Ascending aorta (tissue), 2 donors: ENCODE data around the gene BHLHE23. TPM values are rescaled to one million over a fixed set of nuclear protein-coding genes. Genes with fewer than 3 reads are reported as not detected.

ENCODE experiments used
- DNase-seq, 2 donors: peaks; one replicate each; pipeline ENCODE4 v3.0.0-alpha.2; 2019; ENCODE audit warnings: low spot score in 2 of 2
- H3K27ac ChIP-seq, 2 donors: fragments of 200-600 bp; sonication (generic); one replicate each; pipeline ENCODE4 v1.5.1; 2016 to 2017; ENCODE audit warnings: mild to moderate bottlenecking in 1 of 2
- H3K27me3 ChIP-seq: fragments of 200-600 bp; sonication (generic); one replicate; pipeline ENCODE4 v1.5.1; 2017
- H3K36me3 ChIP-seq, 2 donors: fragments of 200-600 bp; sonication (generic); one replicate each; pipeline ENCODE4 v1.5.1; 2016
- H3K4me1 ChIP-seq, 2 donors: fragments of 200-600 bp; sonication (generic); one replicate each; pipeline ENCODE4 v1.5.1; 2016 to 2017; ENCODE audit warnings: mild to moderate bottlenecking in 1 of 2
- H3K4me3 ChIP-seq, 2 donors: fragments of 200-600 bp; sonication (generic); one replicate each; pipeline ENCODE4 v1.5.1; 2016 to 2017; ENCODE audit warnings: mild to moderate bottlenecking in 1 of 2
- H3K9me3 ChIP-seq, 2 donors: fragments of 200-600 bp; sonication (generic); one replicate each; pipeline ENCODE4 v1.5.1; 2016
- intact Hi-C: fragments of 100-400 bp; cut with DNase I; formaldehyde crosslinking; loops from one replicate; pipeline ENCODE4 v1.15.1; 2023
- total RNA-seq: library from RNA; depleted of rRNA; stranded (reverse); fragments of >200 nt; gene quantifications from one replicate; pipeline ENCODE4 v1.1.0, GENCODE V29; 2016
- TF ChIP-seq, protein P1 (sequence below), 3 experiments: fragments of 200-600 bp in 2 of 3; fragments of 450-650 bp in 1 of 3; sonication (generic) in 2 of 3; IDR thresholded peaks; one replicate each; pipeline ENCODE4 v1.5.1; 2016 to 2019; ENCODE audit warnings: antibody characterized with exemption in 3 of 3, mild to moderate bottlenecking in 1 of 3, moderate library complexity in 1 of 3

The BHLHE23 gene
- not detected for total RNA-seq

DNA sequence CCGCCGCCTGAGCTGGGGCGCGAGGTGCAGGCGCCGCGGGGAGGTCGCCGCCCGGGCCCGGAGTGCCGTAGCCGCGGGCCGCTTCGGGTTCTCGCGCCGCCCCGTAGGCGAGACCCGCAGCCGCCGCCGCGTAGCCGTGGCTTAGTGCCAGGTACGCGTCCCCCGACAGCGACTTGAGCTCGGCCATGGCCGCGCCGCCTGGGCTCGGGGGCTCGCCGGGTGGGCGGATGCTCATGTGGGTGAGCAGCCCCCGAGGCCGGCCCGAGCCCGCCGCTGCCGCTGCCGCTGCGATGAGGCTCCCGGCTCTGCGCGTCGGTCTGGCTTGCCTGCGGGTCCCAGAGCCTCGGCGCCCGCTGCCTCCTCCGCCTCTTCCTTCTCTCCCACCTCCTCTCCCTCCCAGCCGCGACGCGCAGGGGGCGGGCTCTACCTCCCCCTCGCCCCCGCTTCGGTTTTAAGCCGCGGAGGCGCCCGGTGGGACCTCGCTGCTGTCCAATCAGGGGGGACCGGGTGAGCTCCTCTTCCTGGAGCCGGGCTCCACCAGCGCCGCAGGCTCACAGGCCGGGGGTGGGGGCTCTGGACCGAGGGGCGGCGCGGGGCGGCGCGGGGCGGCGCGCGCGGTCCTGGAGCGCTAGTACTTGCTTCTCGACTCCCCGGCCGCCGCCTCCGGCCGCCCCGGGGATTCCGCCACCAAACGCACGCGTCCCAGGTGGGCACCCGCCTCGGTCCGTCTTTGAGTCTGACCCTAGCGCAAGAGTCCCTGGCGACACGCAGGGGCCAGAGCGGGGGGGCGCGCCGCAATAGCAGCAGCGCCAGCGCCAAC is at the start of gene BHLHE23:
Gene BHLHE23, minus strand, starts transcription at position 425 of the 820 bp plus-strand sequence. Its CDS starts 190 bp downstream, at position 235.
- Histone ChIP-seq H3K36me3 (no peaks in the 10 kb centered on the region), H3K4me3 (peak within 1 kb of the TSS in 1 of 2 donors; percentile 26), H3K27ac (no peak within 1 kb of the TSS), H3K27me3 (peaks cover 45% of the 10 kb centered on the region), H3K4me1 (peaks cover 0 to 6% of the 10 kb centered on the region in 2 donors), H3K9me3 (no peaks in the 10 kb centered on the region)
- TF ChIP-seq, protein P1, sequence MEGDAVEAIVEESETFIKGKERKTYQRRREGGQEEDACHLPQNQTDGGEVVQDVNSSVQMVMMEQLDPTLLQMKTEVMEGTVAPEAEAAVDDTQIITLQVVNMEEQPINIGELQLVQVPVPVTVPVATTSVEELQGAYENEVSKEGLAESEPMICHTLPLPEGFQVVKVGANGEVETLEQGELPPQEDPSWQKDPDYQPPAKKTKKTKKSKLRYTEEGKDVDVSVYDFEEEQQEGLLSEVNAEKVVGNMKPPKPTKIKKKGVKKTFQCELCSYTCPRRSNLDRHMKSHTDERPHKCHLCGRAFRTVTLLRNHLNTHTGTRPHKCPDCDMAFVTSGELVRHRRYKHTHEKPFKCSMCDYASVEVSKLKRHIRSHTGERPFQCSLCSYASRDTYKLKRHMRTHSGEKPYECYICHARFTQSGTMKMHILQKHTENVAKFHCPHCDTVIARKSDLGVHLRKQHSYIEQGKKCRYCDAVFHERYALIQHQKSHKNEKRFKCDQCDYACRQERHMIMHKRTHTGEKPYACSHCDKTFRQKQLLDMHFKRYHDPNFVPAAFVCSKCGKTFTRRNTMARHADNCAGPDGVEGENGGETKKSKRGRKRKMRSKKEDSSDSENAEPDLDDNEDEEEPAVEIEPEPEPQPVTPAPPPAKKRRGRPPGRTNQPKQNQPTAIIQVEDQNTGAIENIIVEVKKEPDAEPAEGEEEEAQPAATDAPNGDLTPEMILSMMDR (IDR thresholded peaks at IDR 0.05): no peak
- no peak for DNase-seq
- intact Hi-C loops: no loop called here

DNA sequence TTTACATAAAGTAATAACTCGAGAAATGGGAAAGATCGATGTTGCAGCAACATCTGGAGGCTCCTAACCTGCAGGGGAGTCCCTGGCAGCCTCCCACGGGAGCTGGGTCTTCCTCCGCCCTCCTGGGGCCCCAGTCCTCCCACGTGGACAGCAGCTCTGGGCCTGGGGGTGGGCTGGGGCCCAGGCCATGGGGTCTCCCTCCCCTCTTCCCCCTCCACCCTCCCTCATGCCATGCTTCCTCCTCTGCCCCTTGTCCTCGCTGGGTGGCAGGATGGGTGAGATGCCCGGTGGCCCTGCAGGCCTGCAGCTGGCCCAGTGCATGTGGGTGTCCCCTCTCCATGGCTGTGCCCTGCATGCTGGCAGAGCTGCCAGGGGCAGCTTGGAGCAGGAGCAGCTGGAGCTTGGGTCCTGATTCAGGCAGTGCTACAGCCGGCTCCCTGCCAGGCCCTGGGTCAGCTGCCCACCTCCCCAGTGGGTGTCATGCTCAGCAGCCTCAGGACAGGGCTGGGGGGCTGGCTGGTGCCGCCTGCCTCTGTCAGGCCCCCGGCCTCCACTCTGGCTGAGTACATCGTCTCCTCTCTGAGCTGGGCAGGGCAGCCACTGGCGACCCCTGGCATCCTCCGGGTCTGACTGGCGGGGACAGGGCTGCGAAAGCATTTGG is 48.9 kb upstream of the BHLHE23 start:
- intact Hi-C loops: loop anchor here (2.0 to 5.0 kb wide), 2 partner anchors 123 to 177 kb away; no protein-coding TSS in a partner anchor
- Histone ChIP-seq H3K4me1 (peaks cover 0 to 5% of the 10 kb centered on the region in 2 donors), H3K27me3 (no peaks in the 10 kb centered on the region), H3K4me3 (no peak overlapping the region), H3K9me3 (no peaks in the 10 kb centered on the region), H3K36me3 (no peaks in the 10 kb centered on the region), H3K27ac (no peak overlapping the region)
- TF ChIP-seq, protein P1 (IDR thresholded peaks at IDR 0.05): no peak
- peak in 1 of 2 donors; percentile 52 for DNase-seq

DNA sequence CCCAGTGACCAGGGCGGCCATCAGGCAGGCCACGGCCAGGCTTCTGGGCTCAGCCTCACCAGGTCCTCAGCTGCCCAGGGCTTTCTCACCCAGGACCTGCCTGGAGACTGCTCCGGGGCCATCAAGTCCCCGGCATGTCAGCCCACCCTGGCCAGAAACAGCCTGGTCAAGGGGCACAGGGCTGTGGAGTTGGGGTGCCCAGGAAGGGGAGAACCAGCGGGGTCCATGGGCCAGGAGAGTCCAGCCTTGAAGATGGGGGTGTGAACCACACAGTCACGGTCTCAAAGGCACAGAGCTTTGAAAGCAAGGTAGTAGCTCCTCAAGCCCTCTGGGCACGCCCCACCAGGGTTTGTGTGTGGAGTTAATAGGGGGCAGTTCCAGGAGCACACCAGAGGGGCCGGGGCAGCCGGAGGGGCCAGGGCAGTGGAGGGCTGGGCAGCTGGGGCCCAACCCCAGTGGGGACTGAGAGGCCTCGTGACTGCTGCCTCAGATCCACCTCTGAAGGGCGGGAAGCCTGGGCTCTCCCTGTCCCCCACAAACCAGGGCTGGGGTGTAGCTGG is 48.0 kb upstream of the BHLHE23 start:
- DNase-seq: peak in 1 of 2 donors; percentile 44
- Histone ChIP-seq H3K27me3 (no peaks in the 10 kb centered on the region), H3K9me3 (no peaks in the 10 kb centered on the region), H3K4me3 (no peak overlapping the region), H3K36me3 (no peaks in the 10 kb centered on the region), H3K27ac (no peak overlapping the region), H3K4me1 (peaks cover 0 to 5% of the 10 kb centered on the region in 2 donors)
- TF ChIP-seq, protein P1 (IDR thresholded peaks at IDR 0.05): no peak
- intact Hi-C loops: loop anchor here (5.0 kb wide), 1 partner anchor 178 kb away; no protein-coding TSS in a partner anchor

DNA sequence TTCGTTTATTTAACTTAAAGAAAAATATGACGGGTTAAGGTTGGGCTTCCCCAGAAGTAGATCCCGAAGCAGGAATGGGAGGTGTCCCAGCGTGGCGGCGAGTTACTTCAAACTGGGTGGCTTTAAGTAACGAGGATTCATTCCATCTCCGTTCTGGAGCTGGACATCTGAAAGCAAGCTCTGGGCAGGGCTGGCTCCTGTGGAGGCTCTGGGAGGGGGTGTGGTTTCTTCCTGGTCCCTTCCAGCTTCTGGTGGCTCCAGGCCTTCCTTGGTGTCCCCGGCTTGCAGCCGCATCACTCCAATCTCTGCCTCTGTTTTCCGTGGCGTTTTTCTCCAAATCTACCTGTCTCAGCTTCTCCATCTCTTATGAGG is 47.3 kb upstream of the BHLHE23 start:
- Histone ChIP-seq H3K4me1 (peaks cover 0 to 5% of the 10 kb centered on the region in 2 donors), H3K27ac (no peak overlapping the region), H3K36me3 (no peaks in the 10 kb centered on the region), H3K4me3 (no peak overlapping the region), H3K9me3 (no peaks in the 10 kb centered on the region), H3K27me3 (no peaks in the 10 kb centered on the region)
- intact Hi-C loops: no loop called here
- TF ChIP-seq, protein P1 (IDR thresholded peaks at IDR 0.05): no peak
- DNase-seq: peak in 1 of 2 donors; percentile 12

DNA sequence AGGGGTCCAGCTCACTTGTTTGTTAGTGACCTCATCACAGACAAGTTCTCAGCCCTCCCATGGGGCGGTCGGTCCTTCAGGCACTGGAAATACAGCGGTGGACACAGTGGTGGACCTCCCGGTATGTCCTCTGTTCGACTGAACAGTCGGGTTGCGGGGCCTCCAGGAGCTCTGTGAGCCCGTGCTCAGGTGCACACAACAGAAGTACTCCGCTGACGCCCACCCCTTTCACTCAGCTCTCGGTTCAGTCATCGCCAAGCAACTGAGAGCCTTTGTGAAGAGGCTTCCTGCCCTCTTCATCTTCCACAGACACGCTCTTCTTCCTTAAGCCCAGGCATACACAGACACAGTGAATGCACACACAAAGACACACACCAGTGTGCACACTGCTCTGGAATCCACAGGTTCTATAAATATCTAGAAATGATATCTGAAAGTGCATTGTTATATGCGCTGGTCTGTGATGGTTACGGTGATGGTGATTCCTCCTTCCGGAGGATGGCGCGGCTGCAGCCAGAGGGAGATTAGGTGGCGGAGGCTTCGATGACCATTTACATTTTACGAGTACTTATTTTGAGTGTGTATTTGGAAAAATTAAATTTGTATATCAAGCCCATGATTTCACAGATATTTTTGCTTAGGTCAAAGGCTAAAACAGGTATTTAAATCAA is 46.8 kb upstream of the BHLHE23 start:
- TF ChIP-seq, protein P1 (IDR thresholded peaks at IDR 0.05): no peak
- intact Hi-C loops: no loop called here
- no peak overlapping the region for H3K4me3 ChIP-seq
- H3K27ac ChIP-seq: no peak overlapping the region
- DNase-seq: peak in 1 of 2 donors; percentile 48
- H3K4me1 ChIP-seq: peaks cover 0 to 5% of the 10 kb centered on the region in 2 donors
- H3K27me3 ChIP-seq: no peaks in the 10 kb centered on the region
- no peaks in the 10 kb centered on the region for H3K36me3 ChIP-seq
- no peaks in the 10 kb centered on the region for H3K9me3 ChIP-seq
